KMS-11 (cell line): ENCODE data around the gene LGR4.
"Not testable (repeated sequence)": the region's sequence is repeated elsewhere in the genome, so short reads cannot be mapped to it uniquely, and the experiment has no call there.

ENCODE experiments used
- H2AFZ ChIP-seq: fragments of 200-600 bp; sonication (generic); 2 replicates; pipeline ENCODE4 v1.6.1; 2016; ENCODE audit warnings: antibody characterized with exemption, mixed run types, low read depth
- H3K27ac ChIP-seq: fragments of 200-600 bp; sonication (generic); 2 replicates; pipeline ENCODE4 v1.6.1; 2016; ENCODE audit warnings: mild to moderate bottlenecking, mixed run types
- H3K27me3 ChIP-seq: fragments of 200-600 bp; sonication (generic); 2 replicates; pipeline ENCODE4 v1.6.1; 2017; ENCODE audit warnings: mild to moderate bottlenecking, low read depth, mixed run types, moderate library complexity; ENCODE audit not compliant: insufficient read depth
- H3K36me3 ChIP-seq: fragments of 200-600 bp; sonication (generic); 2 replicates; pipeline ENCODE4 v1.6.1; 2017; ENCODE audit warnings: mild to moderate bottlenecking, mixed run types; ENCODE audit not compliant: insufficient read depth
- H3K4me1 ChIP-seq: fragments of 200-600 bp; sonication (generic); 2 replicates; pipeline ENCODE4 v1.6.1; 2016; ENCODE audit warnings: mild to moderate bottlenecking, low read depth, mixed run types; ENCODE audit not compliant: poor library complexity, severe bottlenecking
- H3K4me2 ChIP-seq: fragments of 200-600 bp; sonication (generic); 2 replicates; pipeline ENCODE4 v1.7.0; 2016; ENCODE audit warnings: mild to moderate bottlenecking, mixed run types
- H3K4me3 ChIP-seq: fragments of 200-600 bp; sonication (generic); IDR thresholded peaks from 2 replicates; pipeline ENCODE4 v1.6.1; 2017; ENCODE audit warnings: low read depth, low read length, mixed read lengths; ENCODE audit not compliant: insufficient read depth
- H3K79me2 ChIP-seq: fragments of 200-600 bp; sonication (generic); 2 replicates; pipeline ENCODE4 v1.6.1; 2016; ENCODE audit warnings: low read depth, mixed run types; ENCODE audit not compliant: insufficient read depth
- H3K9ac ChIP-seq: fragments of 200-600 bp; sonication (generic); 2 replicates; pipeline ENCODE4 v1.6.1; 2016; ENCODE audit warnings: mild to moderate bottlenecking, mixed run types
- H4K20me1 ChIP-seq: fragments of 200-600 bp; sonication (generic); 2 replicates; pipeline ENCODE4 v1.6.1; 2016; ENCODE audit warnings: mild to moderate bottlenecking, mixed run types; ENCODE audit not compliant: insufficient read depth
- TF ChIP-seq, protein P1 (sequence below): fragments of 200-600 bp; sonication (generic); conservative IDR thresholded peaks from 2 replicates; pipeline ENCODE4 v1.6.1; 2017; ENCODE audit warnings: low read depth, mild to moderate bottlenecking, antibody characterized with exemption, low read length, moderate library complexity, mixed read lengths

The LGR4 gene

GRCh38 chr11:27451244-27451965 is 21.2 kb downstream of the LGR4 start:
- Histone ChIP-seq H4K20me1 (no peaks in the 10 kb centered on the region), H3K27me3 (no peaks in the 10 kb centered on the region), H3K4me2 (no peak overlapping the region), H3K4me3 (no peak overlapping the region), H3K36me3 (no peaks in the 10 kb centered on the region), H3K79me2 (no peaks in the 10 kb centered on the region), H3K27ac (no peak overlapping the region), H2AFZ (no peak overlapping the region), H3K9ac (no peak overlapping the region), H3K4me1 (peaks cover 4% of the 10 kb centered on the region)
- TF ChIP-seq, protein P1, sequence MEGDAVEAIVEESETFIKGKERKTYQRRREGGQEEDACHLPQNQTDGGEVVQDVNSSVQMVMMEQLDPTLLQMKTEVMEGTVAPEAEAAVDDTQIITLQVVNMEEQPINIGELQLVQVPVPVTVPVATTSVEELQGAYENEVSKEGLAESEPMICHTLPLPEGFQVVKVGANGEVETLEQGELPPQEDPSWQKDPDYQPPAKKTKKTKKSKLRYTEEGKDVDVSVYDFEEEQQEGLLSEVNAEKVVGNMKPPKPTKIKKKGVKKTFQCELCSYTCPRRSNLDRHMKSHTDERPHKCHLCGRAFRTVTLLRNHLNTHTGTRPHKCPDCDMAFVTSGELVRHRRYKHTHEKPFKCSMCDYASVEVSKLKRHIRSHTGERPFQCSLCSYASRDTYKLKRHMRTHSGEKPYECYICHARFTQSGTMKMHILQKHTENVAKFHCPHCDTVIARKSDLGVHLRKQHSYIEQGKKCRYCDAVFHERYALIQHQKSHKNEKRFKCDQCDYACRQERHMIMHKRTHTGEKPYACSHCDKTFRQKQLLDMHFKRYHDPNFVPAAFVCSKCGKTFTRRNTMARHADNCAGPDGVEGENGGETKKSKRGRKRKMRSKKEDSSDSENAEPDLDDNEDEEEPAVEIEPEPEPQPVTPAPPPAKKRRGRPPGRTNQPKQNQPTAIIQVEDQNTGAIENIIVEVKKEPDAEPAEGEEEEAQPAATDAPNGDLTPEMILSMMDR: no peak

GRCh38 chr11:27448184-27448540 is 24.4 kb downstream of the LGR4 start:
- peaks cover 12% of the 10 kb centered on the region for H3K4me1 ChIP-seq
- H4K20me1 ChIP-seq, H3K4me3 ChIP-seq, H3K9ac ChIP-seq, H3K36me3 ChIP-seq, H3K27me3 ChIP-seq, H2AFZ ChIP-seq, H3K27ac ChIP-seq, H3K79me2 ChIP-seq, H3K4me2 ChIP-seq: not testable (repeated sequence)

- Histone ChIP-seq H3K4me3 (no peak overlapping the region), H2AFZ (no peak overlapping the region), H3K79me2 (no peaks in the 10 kb centered on the region), H3K27ac (no peak overlapping the region), H3K36me3 (no peaks in the 10 kb centered on the region), H4K20me1 (no peaks in the 10 kb centered on the region), H3K27me3 (no peaks in the 10 kb centered on the region), H3K9ac (no peak overlapping the region), H3K4me2 (no peak overlapping the region), H3K4me1 (peaks cover 12% of the 10 kb centered on the region)
- TF ChIP-seq, protein P1: no peak
Observed at GRCh38 chr11:27447288-27448183, 25.1 kb downstream of the LGR4 start.

- no peak overlapping the region for H3K27ac ChIP-seq
Observed at GRCh38 chr11:27445625-27446024, 27.0 kb downstream of the LGR4 start.

More at GRCh38 chr11:27445625-27446024, 27.0 kb downstream of the LGR4 start:
- peaks cover 12% of the 10 kb centered on the region for H3K4me1 ChIP-seq
- no peaks in the 10 kb centered on the region for H3K79me2 ChIP-seq
- no peaks in the 10 kb centered on the region for H3K36me3 ChIP-seq
- no peak overlapping the region for H3K4me3 ChIP-seq
- H2AFZ ChIP-seq: no peak overlapping the region
- TF ChIP-seq, protein P1: no peak
- H3K4me2 ChIP-seq: no peak overlapping the region
- H4K20me1 ChIP-seq: no peaks in the 10 kb centered on the region
- no peak overlapping the region for H3K9ac ChIP-seq
- H3K27me3 ChIP-seq: no peaks in the 10 kb centered on the region
